Measurements from ENCODE around the gene RAB9A.
"Not testable (repeated sequence)": the region's sequence is repeated elsewhere in the genome, so short reads cannot be mapped to it uniquely, and the experiment has no call there.

DNA sequence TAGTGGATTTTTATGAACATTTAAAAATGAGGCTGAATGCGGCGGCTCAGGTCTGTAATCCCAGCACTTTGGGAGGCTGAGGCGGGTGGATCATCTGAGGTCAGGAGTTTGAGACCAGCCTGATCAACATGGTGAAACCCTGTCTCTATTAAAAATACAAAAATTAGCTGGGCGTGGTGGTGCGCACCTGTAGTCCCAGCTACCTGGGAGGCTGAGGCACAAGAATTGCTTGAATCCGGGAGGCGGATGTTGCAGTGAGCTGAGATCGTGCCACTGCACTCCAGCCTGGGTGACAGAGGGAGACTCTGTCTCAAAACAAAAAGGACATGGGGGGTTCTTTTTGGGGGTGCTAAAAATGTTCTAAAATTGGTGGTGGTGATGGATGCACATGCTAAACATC is 19.2 kb upstream of the RAB9A start:
- TF ChIP-seq POLR2AphosphoS5 (IDR thresholded peaks at IDR 0.05; ENCODE audit: borderline replicate concordance, low read depth, low read length); EZH2 (IDR thresholded peaks at IDR 0.05): not testable (repeated sequence)
